GM19023 (cell line): ENCODE results near the gene NBEAL2.

Experiments
- ATAC-seq: cut with Tn5 transposase; IDR thresholded peaks from one replicate; pipeline ENCODE4 v1.9.1; 2021; ENCODE audit warnings: mild to moderate bottlenecking, moderate library complexity; ENCODE audit not compliant: unreplicated experiment

NBEAL2 gene

DNA sequence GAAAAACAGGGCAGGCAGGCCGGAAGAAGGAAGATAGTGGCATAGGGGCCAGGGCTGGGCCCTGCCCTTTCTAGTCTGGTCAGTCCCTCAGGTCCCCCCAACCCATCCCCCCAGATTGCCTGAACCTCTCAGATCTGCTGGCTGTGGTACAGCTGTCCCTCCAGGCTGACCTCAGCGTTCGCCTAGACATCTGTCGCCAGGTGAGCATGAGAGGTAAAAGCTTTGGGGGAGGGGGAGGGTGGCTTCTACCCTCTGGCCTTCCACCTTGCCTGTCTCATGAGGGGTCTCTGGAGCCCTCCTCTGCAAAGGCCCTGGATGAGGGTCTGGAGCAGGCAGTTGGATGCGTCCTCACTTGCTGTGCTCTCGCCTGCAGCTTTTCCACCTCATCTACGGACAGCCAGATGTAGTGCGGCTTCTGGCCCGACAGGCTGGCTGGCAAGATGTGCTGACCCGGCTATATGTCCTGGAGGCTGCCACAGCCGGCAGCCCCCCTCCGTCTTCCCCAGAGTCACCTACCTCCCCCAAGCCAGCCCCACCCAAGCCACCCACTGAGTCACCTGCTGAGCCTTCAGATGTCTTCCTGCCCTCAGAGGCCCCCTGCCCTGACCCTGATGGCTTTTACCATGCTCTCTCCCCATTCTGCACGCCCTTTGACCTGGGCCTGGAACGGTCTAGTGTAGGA lies 20.2 kb downstream of the NBEAL2 start:
- no peak for ATAC-seq

DNA sequence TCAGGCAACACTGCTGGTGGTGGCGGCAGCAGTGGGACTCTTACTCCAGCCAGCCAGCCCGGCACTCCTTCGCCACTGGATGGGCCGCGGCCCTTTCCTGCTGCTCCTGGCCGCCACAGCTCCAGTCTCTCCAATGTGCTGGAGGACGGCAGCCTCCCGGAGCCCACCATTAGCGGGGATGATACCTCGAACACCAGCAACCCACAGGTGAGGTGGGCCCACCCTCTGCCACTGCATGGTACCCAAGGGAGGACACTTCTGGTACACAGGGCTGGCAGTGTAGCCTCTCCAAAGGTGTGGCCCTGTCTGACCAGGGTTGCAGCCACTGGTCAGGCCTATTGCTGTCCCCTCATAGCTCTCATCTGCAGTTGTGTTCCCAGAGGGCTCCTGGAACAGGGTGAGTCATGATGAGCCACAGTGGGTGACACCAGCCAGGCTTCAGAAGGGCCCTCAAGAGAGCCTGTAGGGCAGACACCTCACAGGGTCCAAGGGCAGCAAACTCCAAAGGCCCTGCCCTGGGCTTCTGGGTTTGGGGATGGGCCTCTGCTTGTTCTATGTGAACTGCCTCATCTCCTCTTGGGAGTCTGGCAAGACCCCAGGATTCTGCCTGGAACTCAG lies 20.8 kb downstream of the NBEAL2 start:
- no peak for ATAC-seq

DNA sequence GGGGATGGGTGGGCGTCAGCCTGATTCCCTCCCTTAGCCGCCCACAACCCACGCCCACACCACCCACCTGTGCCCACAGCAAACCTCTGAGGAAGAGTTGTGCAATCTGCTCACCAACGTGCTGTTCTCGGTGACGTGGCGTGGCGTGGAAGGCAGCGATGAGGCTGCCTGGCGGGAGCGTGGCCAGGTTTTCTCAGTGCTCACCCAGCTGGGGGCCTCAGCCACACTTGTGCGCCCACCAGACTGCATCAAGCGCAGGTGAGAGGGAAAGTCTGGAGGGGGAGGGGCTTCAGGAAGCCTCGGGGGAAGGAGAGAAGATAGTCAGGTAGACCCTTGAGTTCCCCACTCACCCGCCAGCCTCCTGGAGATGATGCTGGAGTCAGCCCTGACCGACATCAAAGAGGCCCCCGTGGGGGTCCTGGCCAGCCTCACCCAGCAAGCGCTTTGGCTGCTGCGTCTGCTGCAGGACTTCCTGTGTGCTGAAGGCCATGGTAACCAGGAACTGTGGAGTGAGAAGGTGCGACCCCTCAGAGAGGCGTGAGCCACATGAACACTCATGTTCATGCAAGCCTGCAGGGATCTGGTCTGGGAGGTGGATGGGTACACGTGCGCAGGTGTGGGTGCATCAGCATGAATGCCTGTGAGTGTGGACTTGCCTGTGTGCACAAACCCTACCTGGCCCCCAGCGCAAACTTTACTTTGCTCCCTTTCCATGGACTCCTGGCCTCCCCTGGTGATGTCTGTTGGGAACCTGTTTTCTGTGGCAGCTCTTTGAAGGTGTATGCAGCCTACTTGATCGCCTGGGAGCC lies 21.7 kb downstream of the NBEAL2 start:
- ATAC-seq: no peak

DNA sequence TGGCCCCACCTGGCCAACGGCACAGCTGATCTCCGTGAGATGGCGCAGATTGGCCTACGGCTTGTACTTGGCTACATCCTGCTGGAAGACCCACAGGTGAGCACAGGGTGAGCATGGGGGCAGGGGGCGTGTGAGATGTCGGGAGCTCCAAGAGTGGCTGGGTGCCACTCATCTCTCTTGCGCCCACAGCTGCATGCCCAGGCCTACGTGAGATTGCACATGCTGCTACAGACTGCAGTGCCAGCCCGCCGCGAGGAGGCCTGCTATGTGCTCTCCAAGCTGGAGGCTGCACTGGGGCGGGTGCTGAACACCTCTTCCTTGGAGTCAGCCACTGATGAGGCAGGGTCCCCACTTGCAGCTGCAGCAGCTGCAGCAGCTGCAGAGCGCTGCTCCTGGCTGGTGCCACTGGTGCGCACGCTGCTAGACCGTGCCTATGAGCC lies 22.3 kb downstream of the NBEAL2 start:
- no peak for ATAC-seq

DNA sequence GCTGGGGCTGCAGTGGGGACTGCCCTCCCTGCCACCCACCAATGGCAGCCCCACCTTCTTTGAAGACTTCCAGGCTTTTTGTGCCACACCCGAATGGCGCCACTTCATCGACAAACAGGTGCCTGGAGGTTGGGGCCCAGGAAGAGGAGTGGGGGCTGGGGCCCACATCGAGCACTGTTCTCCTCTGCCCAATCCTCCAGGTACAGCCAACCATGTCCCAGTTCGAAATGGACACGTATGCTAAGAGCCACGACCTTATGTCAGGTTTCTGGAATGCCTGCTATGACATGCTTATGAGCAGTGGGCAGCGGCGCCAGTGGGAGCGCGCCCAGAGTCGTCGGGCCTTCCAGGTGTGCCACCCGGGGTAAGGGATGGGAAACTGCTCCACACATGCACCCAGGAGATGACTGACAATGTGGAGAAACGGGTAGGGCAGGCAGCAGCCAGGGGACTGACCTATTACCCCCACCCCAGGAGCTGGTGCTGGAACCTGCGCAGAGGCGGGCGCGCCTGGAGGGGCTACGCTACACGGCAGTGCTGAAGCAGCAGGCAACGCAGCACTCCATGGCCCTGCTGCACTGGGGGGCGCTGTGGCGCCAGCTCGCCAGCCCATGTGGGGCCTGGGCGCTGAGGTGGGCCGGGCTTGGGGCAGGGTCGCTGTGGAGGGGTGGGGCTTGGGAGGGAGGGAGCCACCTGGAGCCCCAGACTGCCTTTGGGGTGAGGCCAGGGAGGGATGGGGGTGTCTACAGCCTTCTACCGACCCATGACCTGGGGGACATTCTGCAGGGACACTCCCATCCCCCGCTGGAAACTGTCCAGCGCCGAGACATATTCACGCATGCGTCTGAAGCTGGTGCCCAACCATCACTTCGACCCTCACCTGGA lies 22.9 kb downstream of the NBEAL2 start:
- ATAC-seq: no peak

DNA sequence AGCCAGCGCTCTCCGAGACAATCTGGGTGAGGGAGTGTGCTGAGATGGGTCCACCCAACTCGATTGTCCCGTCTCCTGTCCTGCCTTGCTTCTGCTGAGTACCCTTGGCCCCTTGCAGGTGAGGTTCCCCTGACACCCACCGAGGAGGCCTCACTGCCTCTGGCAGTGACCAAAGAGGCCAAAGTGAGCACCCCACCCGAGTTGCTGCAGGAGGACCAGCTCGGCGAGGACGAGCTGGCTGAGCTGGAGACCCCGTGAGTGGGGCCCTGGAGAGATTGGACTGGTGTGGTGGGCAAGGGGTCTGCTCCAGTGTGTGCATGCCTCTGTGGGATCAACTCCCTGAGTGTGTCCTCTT lies 23.6 kb downstream of the NBEAL2 start:
- no peak for ATAC-seq

DNA sequence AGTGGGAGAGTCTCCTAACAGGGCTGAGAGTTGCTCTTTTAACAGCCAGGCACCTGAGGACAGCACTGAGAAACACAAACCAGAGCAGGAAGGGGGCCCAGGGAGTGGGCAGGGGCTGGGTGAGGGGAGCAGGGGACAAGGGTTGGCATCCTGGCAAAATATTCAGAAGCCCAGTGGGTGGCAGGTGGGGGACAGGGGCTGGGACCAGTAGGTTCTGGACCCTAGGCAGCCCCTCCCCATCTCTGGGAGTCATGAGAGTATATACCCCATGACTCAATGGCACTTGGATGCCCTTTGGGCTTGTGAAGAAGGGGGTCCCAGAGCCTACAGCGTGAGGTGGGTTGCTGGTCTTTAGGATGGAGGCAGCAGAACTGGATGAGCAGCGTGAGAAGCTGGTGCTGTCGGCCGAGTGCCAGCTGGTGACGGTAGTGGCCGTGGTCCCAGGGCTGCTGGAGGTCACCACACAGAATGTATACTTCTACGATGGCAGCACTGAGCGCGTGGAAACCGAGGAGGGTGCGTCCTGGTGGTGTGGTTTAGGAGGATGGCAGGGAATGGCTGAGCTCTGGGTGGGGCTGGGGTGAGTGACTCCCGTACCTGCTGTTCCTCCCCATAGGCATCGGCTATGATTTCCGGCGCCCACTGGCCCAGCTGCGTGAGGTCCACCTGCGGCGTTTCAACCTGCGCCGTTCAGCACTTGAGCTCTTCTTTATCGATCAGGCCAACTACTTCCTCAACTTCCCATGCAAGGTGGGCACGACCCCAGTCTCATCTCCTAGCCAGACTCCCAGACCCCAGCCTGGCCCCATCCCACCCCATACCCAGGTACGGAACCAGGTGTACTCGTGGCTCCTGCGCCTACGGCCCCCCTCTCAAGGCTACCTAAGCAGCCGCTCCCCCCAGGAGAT lies 24.2 kb downstream of the NBEAL2 start:
- no peak for ATAC-seq

DNA sequence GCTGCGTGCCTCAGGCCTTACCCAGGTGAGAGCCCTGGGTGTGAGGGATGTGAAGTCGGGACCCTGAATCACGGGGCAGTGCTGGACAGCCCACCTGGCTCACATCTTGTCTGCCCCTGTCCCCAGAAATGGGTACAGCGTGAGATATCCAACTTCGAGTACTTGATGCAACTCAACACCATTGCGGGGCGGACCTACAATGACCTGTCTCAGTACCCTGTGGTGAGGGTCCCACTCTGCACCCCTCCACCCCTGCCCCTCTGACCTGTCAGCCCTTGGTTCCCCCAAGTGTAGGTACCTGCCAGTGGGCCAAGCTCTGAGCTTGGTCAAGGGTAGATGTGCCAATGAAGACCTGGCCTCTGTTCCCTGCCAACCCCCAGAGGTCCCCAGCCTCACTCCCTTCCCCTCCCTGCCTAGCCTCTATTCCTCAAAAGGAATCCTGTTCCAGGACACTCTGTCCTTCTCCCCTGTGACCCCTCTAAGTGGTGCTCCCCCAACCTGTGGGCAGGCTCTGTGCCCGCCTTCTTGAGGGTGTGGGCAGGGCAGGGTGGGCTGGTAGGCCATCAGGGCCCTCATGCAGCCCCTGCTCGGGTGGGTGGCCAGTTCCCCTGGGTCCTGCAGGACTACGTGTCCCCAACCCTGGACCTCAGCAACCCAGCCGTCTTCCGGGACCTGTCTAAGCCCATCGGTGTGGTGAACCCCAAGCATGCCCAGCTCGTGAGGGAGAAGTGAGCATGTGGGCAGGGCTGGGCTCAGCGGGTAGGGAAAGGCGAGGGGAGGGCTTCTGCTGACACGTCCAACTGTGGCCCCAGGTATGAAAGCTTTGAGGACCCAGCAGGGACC lies 25.1 kb downstream of the NBEAL2 start:
- ATAC-seq: no peak

DNA sequence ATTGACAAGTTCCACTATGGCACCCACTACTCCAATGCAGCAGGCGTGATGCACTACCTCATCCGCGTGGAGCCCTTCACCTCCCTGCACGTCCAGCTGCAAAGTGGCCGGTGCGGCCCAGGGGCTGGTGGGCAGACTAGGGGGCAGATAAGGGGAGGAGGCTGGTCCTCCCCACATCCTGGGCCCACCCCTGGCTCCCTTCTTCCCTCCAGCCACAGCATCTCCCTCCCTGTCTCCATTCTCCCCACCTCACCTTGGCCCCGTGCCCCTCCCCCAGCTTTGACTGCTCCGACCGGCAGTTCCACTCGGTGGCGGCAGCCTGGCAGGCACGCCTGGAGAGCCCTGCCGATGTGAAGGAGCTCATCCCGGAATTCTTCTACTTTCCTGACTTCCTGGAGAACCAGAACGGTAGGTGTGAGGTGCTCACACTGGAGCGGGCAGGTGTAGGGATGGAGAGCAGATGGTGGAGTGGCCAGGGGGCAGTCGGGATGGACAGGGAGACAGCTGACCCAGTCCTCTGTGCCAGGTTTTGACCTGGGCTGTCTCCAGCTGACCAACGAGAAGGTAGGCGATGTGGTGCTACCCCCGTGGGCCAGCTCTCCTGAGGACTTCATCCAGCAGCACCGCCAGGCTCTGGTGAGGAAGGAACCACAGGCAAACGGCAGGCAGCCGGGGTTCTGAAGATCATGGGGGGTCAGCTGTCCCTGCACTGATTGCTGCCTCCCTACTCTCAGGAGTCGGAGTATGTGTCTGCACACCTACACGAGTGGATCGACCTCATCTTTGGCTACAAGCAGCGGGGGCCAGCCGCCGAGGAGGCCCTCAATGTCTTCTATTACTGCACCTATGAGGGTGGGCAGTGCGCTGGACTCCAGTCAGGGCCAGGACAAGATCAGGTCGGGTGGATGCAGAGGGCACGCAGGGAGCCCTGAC lies 26.0 kb downstream of the NBEAL2 start:
- ATAC-seq: no peak

DNA sequence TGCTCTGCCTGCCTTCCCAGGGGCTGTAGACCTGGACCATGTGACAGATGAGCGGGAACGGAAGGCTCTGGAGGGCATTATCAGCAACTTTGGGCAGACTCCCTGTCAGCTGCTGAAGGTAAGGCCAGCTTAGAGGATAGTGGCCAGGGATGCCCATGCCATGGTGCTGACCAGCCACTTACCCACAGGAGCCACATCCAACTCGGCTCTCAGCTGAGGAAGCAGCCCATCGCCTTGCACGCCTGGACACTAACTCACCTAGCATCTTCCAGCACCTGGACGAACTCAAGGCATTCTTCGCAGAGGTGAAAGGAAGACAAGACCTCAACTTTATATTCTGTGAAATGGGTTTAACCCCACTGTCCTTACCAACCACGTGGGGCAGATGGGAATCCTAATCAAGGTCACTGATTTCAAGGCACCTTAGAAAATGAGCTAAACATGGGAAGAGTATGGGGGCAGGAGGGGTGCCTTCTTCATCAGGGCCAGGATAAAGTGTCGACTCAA lies 26.7 kb downstream of the NBEAL2 start:
- ATAC-seq: no peak

DNA sequence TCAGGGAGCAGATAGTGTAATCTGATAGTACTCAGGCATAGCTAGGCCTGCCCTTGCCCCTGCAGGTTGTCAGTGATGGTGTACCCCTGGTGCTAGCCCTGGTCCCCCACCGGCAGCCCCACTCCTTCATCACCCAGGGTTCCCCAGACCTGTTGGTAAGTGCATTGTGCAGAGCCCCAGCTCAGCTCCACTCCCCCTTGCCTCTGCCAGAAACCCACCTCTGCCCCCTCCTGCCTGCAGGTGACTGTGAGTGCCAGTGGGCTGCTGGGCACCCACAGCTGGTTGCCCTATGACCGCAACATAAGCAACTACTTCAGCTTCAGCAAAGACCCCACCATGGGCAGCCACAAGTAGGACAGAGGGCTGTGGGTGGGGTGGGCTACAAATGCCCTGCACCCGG lies 27.5 kb downstream of the NBEAL2 start:
- no peak for ATAC-seq

DNA sequence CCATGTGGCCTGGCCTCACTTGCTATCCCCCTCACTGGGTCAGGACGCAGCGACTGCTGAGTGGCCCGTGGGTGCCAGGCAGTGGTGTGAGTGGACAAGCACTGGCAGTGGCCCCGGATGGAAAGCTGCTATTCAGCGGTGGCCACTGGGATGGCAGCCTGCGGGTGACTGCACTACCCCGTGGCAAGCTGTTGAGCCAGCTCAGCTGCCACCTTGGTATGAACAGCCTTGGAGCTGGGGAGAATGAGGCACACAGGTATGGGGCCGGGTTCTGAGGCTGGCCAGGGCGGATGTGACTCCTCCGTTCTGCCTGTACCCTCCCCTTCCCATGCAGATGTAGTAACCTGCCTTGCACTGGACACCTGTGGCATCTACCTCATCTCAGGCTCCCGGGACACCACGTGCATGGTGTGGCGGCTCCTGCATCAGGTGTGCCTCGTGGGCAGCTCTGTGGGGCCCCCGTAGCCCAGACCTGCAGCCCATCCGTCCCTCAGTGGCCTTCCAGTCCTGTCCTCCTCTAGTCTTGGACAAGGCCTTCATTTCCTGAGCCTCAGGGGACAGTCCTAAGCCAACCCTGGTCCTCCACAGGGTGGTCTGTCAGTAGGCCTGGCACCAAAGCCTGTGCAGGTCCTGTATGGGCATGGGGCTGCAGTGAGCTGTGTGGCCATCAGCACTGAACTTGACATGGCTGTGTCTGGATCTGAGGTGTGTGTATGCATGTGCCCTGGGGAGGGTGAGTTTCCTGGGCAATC lies 28.2 kb downstream of the NBEAL2 start:
- no peak for ATAC-seq

DNA sequence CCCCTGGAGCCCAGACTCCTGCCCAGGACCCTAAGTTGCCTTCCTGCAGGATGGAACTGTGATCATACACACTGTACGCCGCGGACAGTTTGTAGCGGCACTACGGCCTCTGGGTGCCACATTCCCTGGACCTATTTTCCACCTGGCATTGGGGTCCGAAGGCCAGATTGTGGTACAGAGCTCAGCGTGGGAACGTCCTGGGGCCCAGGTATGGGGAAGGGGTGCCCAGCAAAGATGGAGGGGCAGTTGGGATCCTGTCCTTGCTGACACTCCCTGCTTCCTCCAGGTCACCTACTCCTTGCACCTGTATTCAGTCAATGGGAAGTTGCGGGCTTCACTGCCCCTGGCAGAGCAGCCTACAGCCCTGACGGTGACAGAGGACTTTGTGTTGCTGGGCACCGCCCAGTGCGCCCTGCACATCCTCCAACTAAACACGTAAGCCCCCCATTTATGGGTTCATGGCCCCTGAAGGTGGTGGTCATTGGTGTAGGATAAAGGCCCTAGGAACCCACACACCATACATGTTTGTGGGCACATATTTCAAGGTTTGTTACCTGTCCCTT lies 28.8 kb downstream of the NBEAL2 start:
- no peak for ATAC-seq

DNA sequence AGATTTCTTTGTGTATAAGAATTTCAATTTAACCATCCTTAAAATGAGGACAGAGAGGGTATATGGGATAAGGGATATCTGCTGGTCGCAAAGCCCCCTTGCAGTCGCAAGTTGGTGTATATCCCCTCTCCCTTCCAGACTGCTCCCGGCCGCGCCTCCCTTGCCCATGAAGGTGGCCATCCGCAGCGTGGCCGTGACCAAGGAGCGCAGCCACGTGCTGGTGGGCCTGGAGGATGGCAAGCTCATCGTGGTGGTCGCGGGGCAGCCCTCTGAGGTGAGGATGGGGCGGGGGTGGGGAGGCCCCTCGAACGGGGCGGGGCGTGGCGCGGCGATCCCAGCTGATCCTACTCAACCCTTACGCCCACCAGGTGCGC lies 29.4 kb downstream of the NBEAL2 start:
- no peak for ATAC-seq

DNA sequence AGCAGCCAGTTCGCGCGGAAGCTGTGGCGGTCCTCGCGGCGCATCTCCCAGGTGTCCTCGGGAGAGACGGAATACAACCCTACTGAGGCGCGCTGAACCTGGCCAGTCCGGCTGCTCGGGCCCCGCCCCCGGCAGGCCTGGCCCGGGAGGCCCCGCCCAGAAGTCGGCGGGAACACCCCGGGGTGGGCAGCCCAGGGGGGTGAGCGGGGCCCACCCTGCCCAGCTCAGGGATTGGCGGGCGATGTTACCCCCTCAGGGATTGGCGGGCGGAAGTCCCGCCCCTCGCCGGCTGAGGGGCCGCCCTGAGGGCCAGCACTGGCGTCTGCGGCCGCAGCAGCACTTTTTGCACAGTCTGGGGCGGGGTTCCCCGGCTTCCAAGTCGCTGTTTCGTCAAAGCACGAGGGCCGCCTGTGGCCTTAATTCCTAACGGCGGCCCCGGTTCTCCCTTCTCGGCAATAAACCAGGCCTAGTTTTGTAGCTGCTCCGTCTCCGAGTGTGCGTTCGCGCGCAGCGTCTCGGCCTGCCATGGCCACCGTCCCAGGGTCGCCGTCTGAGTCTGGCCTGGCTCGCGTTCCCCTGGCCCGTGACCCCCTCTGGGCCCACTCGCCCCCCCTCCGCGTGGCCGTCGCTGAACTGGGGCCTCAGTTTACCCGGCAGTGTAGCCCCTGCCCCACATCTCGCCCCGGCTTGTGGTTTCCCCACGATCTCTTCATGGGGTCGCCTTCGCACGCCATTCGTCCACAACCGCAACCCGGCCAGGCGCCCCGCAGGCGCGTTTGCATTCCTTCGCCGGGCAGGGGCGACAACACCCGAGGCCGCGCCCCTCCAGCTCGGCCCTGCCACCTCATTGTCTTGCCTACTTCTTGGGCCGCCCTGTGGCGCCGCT lies 30.0 kb downstream of the NBEAL2 start:
- ATAC-seq: peak; percentile 84

DNA sequence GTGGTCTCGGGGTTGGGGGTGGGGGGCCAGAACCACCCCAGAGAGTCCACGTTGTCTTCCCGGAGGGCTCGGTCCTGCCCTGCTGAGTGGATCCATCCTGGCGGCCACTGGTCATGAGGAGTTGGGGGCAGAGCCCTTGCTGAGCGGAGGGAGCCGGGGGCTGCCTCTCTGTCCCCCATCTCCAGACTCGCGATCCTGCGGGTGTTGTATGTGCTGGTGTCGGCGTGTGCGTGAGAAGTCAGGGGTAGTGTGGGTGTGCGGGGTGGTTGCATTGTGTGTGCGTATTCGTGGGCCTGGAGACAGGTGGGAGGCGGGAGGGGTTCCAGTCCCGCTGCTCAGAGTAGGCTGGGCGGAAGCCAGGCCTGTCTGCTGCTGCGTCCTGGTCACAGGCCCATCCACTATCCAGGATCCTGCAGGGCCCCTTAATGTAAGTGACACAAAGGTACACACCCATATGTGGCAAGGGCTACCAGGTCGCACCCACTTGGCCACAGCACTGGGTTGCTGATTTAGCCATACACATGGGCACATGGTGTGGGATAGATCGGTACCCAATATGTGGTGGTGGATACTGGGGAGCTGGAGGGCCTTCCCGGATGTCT lies 30.7 kb downstream of the NBEAL2 start:
- no peak for ATAC-seq
